Stimulated activated CD4-positive, alpha-beta T cell treated with anti-CD3 and anti-CD28 coated beads, Interleukin-12 subunit alpha, Interleukin-12 subunit beta, amount 100 ng/mL, for 48 hours (primary cell): ENCODE data around the gene PRKCB.
"Not testable (repeated sequence)": the region's sequence is repeated elsewhere in the genome, so short reads cannot be mapped to it uniquely, and the experiment has no call there.

ENCODE experiments used
- DNase-seq, 3 donors: peaks; one replicate each; pipeline ENCODE4 v3.0.0-alpha.2; 2020; ENCODE audit warnings: low read depth in 2 of 3, low spot score in 1 of 3

PRKCB gene

GRCh38 chr16:24208710-24209109 lies 372.9 kb downstream of the PRKCB start:
- DNase-seq: no peak

GRCh38 chr16:24214992-24215391 lies 379.2 kb downstream of the PRKCB start:
- no peak for DNase-seq

- DNase-seq: no peak
These were observed 381.2 kb downstream of the PRKCB start for GRCh38 chr16:24216961-24217360.

- DNase-seq: no peak
These were observed 381.7 kb downstream of the PRKCB start for GRCh38 chr16:24217461-24217860.

- no peak for DNase-seq
These were observed 382.5 kb downstream of the PRKCB start for GRCh38 chr16:24218299-24218698.

- DNase-seq: no peak
These were observed 385.4 kb downstream of the PRKCB start for GRCh38 chr16:24221219-24221618.

GRCh38 chr16:24228514-24228913 lies 392.7 kb downstream of the PRKCB start:
- no peak for DNase-seq

GRCh38 chr16:24232936-24233335 lies 397.2 kb downstream of the PRKCB start:
- no peak for DNase-seq

GRCh38 chr16:24234737-24235136 lies 399.0 kb downstream of the PRKCB start:
- DNase-seq: no peak

GRCh38 chr16:24235806-24236205 lies 400.0 kb downstream of the PRKCB start:
- DNase-seq: no peak

GRCh38 chr16:24238846-24239245 lies 403.1 kb downstream of the PRKCB start:
- DNase-seq: not testable (repeated sequence)

- no peak for DNase-seq
These were observed 411.3 kb downstream of the PRKCB start for GRCh38 chr16:24246911-24247607.

- DNase-seq: peak; percentile 8 to 34 (median 11)
These were observed 417.4 kb downstream of the PRKCB start for GRCh38 chr16:24253192-24253591.

- DNase-seq: peak; percentile 32 to 50 (median 34)
These were observed 419.9 kb downstream of the PRKCB start, which contains the start of gene CACNG3 for GRCh38 chr16:24255456-24256371. Gene CACNG3, plus strand, starts transcription at chr16:24256335. Its CDS starts 420 bp downstream, at chr16:24256755.

- DNase-seq: no peak
These were observed 422.2 kb downstream of the PRKCB start for GRCh38 chr16:24257958-24258357.

- DNase-seq: no peak
These were observed 423.0 kb downstream of the PRKCB start for GRCh38 chr16:24258791-24259190.

- DNase-seq: no peak
These were observed 427.0 kb downstream of the PRKCB start for GRCh38 chr16:24262816-24263215.
